Smooth muscle cell (in vitro differentiated cells): Measurements from ENCODE around the gene NXPH2. TPM values are rescaled to one million over a fixed set of nuclear protein-coding genes. Genes with fewer than 3 reads are reported as not detected.
A peak's percentile ranks its signal among the peaks of the same experiment; 100 is the strongest.

Experiments used
- DNase-seq: peaks from one replicate; lab custom pipeline; 2025; ENCODE audit not compliant: unreplicated experiment; lab: John Stamatoyannopoulos, UW
- H2AFZ ChIP-seq: fragments of 200-600 bp; sonication (generic); 2 replicates; pipeline ENCODE4 v1.6.0; 2016; ENCODE audit warnings: antibody characterized with exemption, low read depth, mild to moderate bottlenecking
- H3F3A ChIP-seq: fragments of 200-600 bp; sonication (generic); 2 replicates; pipeline ENCODE4 v1.6.0; 2017; ENCODE audit warnings: antibody characterized with exemption, low read depth
- H3K27ac ChIP-seq: fragments of 200-600 bp; sonication (generic); 2 replicates; pipeline ENCODE4 v1.5.1; 2016; ENCODE audit warnings: low read depth, mild to moderate bottlenecking
- H3K27me3 ChIP-seq: fragments of 200-600 bp; sonication (generic); 2 replicates; pipeline ENCODE4 v1.6.1; 2016; ENCODE audit warnings: low read depth, mild to moderate bottlenecking
- H3K36me3 ChIP-seq: fragments of 200-600 bp; sonication (generic); 2 replicates; pipeline ENCODE4 v1.5.1; 2016; ENCODE audit warnings: low read depth
- H3K4me1 ChIP-seq: fragments of 200-600 bp; sonication (generic); 2 replicates; pipeline ENCODE4 v1.5.1; 2016; ENCODE audit warnings: low read depth
- H3K4me2 ChIP-seq: fragments of 200-600 bp; sonication (generic); 2 replicates; pipeline ENCODE4 v1.6.0; 2016; ENCODE audit warnings: mild to moderate bottlenecking
- H3K4me3 ChIP-seq: fragments of 200-600 bp; sonication (generic); 2 replicates; pipeline ENCODE4 v1.5.1; 2016; ENCODE audit warnings: mild to moderate bottlenecking
- H3K79me2 ChIP-seq: fragments of 200-600 bp; sonication (generic); 2 replicates; pipeline ENCODE4 v1.6.0; 2016; ENCODE audit warnings: low read depth, mild to moderate bottlenecking
- H3K9ac ChIP-seq: fragments of 200-600 bp; sonication (generic); 2 replicates; pipeline ENCODE4 v1.6.0; 2016; ENCODE audit warnings: low read depth
- H3K9me3 ChIP-seq: fragments of 200-600 bp; sonication (generic); replicated peaks from 2 replicates; pipeline ENCODE4 v1.5.1; 2016; ENCODE audit warnings: low read depth
- H4K20me1 ChIP-seq: fragments of 200-600 bp; sonication (generic); 2 replicates; pipeline ENCODE4 v1.6.0; 2016; ENCODE audit warnings: low read depth
- CTCF ChIP-seq: fragments of 200-600 bp; sonication (generic); IDR thresholded peaks from 2 replicates; pipeline ENCODE4 v1.5.1; 2017; ENCODE audit warnings: borderline replicate concordance, mild to moderate bottlenecking, antibody characterized with exemption; ENCODE audit not compliant: insufficient read depth, poor library complexity, severe bottlenecking
- WGBS: methylation state at CpG from one replicate; pipeline ENCODE4 v1.1.7; 2016; ENCODE audit warnings: low lambda C conversion rate; 5-methylcytosine and 5-hydroxymethylcytosine counted together
- polyA plus RNA-seq: library from polyadenylated mRNA; unstranded; fragments of >200 nt; fragmentation: Nextera tagmentation; extraction: Ambion mirVana; gene quantifications from 2 replicates; pipeline ENCODE4 v1.2.1, GENCODE V29; 2016
- total RNA-seq: library from RNA; depleted of rRNA; stranded (reverse); fragments of >200 nt; gene quantifications from 2 replicates; pipeline ENCODE4 v1.2.3, GENCODE V29; 2014

Gene NXPH2
- total and polyA plus RNA-seq, 2 experiments from 2014 or later: not detected

DNA sequence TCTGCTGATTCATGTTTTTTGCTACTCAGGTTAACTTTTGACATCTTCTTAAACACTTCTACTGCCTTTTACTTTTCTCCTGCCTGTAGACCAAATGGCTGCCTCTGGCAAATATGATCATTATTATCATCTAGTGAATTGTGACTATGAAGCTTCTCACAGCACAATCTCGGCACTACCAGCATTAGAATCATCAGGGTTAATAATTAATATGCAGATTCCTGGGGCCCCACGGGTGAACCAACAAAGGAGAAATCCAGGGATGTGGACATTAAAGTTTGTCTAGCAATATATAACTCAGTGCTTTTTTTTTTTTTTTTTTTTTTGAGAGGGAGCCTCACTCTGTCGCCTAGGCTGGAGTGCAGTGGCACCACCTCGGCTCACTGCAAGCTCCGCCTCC, 142.5 kb downstream of the NXPH2 start:
- H3K9ac ChIP-seq: no peak overlapping the region
- H3K36me3 ChIP-seq: no peaks in the 10 kb centered on the region
- no peaks in the 10 kb centered on the region for H3K27me3 ChIP-seq
- no peaks in the 10 kb centered on the region for H3K9me3 ChIP-seq
- H4K20me1 ChIP-seq: no peaks in the 10 kb centered on the region
- 82% methylated on average over 2 of the region's 5 CpGs for WGBS
- no peak for TF ChIP-seq CTCF
- no peak overlapping the region for H3K4me2 ChIP-seq
- no peak for DNase-seq
- no peaks in the 10 kb centered on the region for H3K4me1 ChIP-seq
- H3K79me2 ChIP-seq: no peaks in the 10 kb centered on the region
- H3K27ac ChIP-seq: no peak overlapping the region
- H3F3A ChIP-seq: no peaks in the 10 kb centered on the region
- no peak overlapping the region for H2AFZ ChIP-seq
- H3K4me3 ChIP-seq: no peak overlapping the region

GRCh38 chr2:138637061-138637460, 143.1 kb downstream of the NXPH2 start:
- no peak for DNase-seq
- Histone ChIP-seq H3K4me3 (no peak overlapping the region), H3K4me2 (no peak overlapping the region), H3K9ac (no peak overlapping the region), H3K79me2 (no peaks in the 10 kb centered on the region), H3K9me3 (no peaks in the 10 kb centered on the region), H3K27ac (no peak overlapping the region), H4K20me1 (no peaks in the 10 kb centered on the region), H3F3A (no peaks in the 10 kb centered on the region), H3K27me3 (no peaks in the 10 kb centered on the region), H3K4me1 (no peaks in the 10 kb centered on the region), H3K36me3 (no peaks in the 10 kb centered on the region), H2AFZ (no peak overlapping the region)
- no peak for TF ChIP-seq CTCF
- 88% methylated on average over 4 of the region's 4 CpGs for whole genome bisulfite sequencing

DNA sequence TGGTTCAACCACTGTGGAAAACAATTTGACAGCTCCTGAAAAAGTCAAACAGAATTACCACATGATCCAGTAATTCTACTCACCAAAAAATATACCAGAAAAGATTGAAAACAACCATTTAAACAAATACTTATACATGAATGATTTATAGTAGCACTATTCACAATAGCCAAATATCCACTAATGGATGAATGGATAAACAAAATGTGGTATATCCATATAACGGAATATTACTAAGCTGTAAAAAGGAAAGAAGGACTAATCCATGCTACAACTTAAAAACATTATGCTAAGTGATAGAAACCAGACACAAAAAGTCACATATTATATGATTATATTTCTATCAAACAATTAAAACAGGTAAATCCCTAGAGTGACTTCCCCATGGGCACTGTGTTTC, 147.1 kb downstream of the NXPH2 start:
- H2AFZ ChIP-seq: no peak overlapping the region
- 95% methylated on average over 1 of the region's 1 CpG for WGBS
- no peak for TF ChIP-seq CTCF
- no peak overlapping the region for H3K9ac ChIP-seq
- H3K4me1 ChIP-seq: no peaks in the 10 kb centered on the region
- H3K27ac ChIP-seq: no peak overlapping the region
- no peaks in the 10 kb centered on the region for H3F3A ChIP-seq
- no peak for DNase-seq
- no peaks in the 10 kb centered on the region for H3K9me3 ChIP-seq
- H3K4me2 ChIP-seq: no peak overlapping the region
- H3K36me3 ChIP-seq: no peaks in the 10 kb centered on the region
- H4K20me1 ChIP-seq: no peaks in the 10 kb centered on the region
- no peak overlapping the region for H3K4me3 ChIP-seq
- H3K79me2 ChIP-seq: no peaks in the 10 kb centered on the region
- H3K27me3 ChIP-seq: no peaks in the 10 kb centered on the region

DNA sequence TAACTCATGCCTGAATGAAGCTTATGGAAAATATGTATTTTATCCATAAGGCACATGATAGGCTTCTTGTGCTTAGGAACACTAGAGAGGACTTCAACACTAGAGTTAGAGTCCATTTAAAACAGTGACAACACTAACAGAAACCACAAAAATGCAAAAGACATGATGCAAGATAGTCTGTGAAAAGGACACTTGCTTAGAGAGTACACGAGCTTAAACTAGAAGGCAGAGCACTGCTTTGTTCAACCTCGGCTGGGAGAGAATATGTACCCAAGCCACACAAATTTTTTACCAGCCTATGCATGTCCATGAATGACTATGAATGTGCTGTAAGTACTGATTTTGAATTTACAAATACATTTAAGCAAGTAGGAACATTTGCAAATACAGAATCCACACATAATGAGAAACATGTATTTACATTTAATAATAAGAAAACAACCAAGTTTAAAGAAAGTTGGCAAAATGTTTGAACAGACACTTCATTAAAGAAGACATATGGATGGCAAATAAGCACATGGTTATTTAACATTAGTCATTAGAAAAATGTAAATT, 148.0 kb downstream of the NXPH2 start:
- DNase-seq: no peak
- no peaks in the 10 kb centered on the region for H3K9me3 ChIP-seq
- no peaks in the 10 kb centered on the region for H3F3A ChIP-seq
- peak overlapping the region; percentile 42 for H2AFZ ChIP-seq
- H3K27me3 ChIP-seq: no peaks in the 10 kb centered on the region
- no peaks in the 10 kb centered on the region for H4K20me1 ChIP-seq
- WGBS: 2% methylated on average over 2 of the region's 2 CpGs
- peak overlapping the region; percentile 70 for H3K27ac ChIP-seq
- no peak overlapping the region for H3K4me3 ChIP-seq
- no peaks in the 10 kb centered on the region for H3K79me2 ChIP-seq
- TF ChIP-seq CTCF: no peak
- no peaks in the 10 kb centered on the region for H3K4me1 ChIP-seq
- peak overlapping the region; percentile 33 for H3K4me2 ChIP-seq
- H3K9ac ChIP-seq: peak overlapping the region; percentile 29
- H3K36me3 ChIP-seq: no peaks in the 10 kb centered on the region
